Measurements from ENCODE around the gene PHLDA3. TPM values are rescaled to one million over a fixed set of nuclear protein-coding genes. Genes with fewer than 3 reads are reported as not detected.

PHLDA3 gene
- total and polyA plus RNA-seq, 10 donors = 3.6 to 17.4 (median 6.8) TPM

DNA sequence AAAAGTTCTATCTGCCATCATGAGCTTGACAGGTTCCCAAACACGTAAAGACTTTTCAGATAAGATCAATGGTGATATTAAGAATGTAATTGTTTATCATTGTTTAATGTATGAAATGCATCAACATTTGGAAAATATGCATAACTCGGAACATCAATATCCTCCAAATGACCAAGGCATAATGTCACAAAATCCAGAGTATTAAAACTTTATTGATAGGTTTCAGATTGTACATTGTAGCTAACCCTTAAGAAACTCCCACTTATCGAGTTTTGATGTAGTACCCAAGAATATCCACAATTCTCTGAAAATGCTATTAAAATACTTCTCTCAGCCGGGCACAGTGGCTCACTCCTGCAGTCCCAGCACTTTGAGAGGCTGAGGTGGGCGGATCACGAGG lies 35.4 kb downstream of the PHLDA3 start:
- Histone ChIP-seq H3K27ac (no peak overlapping the region), H3K9me3 (no peaks in the 10 kb centered on the region), H3K36me3 (no peaks in the 10 kb centered on the region), H3K27me3 (replicated peaks in 1 of 7) (peaks cover 0 to 45% (median 0%) of the 10 kb centered on the region in 7 donors), H3K4me1 (peaks cover 0 to 9% (median 0%) of the 10 kb centered on the region in 6 donors), H3K4me3 (no peak overlapping the region)
- TF ChIP-seq POLR2A (IDR thresholded peaks at IDR 0.05) = no peak
- TF ChIP-seq, protein P1, sequence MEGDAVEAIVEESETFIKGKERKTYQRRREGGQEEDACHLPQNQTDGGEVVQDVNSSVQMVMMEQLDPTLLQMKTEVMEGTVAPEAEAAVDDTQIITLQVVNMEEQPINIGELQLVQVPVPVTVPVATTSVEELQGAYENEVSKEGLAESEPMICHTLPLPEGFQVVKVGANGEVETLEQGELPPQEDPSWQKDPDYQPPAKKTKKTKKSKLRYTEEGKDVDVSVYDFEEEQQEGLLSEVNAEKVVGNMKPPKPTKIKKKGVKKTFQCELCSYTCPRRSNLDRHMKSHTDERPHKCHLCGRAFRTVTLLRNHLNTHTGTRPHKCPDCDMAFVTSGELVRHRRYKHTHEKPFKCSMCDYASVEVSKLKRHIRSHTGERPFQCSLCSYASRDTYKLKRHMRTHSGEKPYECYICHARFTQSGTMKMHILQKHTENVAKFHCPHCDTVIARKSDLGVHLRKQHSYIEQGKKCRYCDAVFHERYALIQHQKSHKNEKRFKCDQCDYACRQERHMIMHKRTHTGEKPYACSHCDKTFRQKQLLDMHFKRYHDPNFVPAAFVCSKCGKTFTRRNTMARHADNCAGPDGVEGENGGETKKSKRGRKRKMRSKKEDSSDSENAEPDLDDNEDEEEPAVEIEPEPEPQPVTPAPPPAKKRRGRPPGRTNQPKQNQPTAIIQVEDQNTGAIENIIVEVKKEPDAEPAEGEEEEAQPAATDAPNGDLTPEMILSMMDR (IDR thresholded peaks at IDR 0.05 in 8 of 11, conservative IDR thresholded peaks at IDR 0.05 in 3 of 11) = no peak
- TF ChIP-seq POLR2AphosphoS5 (IDR thresholded peaks at IDR 0.05) = no peak
- 82 to 88% (median 86%) methylated on average over 6 of the region's 6 CpGs for WGBS, 5 donors
- intact Hi-C loops (cut with DNase I; ENCODE audit: low total_unique reads) = no loop called here
- DNase-seq = no peak

DNA sequence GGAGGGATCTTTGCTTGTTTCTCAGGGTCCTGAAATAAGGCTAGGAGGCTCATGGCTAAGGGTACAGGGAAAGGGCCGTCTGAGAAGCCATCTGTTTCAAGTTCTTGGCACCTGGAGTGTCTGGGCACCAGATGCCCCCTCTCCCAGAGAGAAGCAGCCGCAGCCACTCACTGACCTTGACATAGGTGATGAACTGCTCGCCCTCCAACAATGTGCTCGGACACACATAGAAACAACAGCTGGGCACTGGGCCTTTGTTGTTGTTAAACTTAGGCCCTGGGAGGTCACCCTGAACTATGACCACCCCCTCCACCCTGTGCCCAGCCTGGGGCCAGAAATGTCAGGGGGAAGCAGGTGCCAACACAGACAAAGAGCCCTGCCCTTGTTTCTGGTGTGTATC lies 38.2 kb downstream of the PHLDA3 start:
- no peak overlapping the region for H3K4me3 ChIP-seq
- no peaks in the 10 kb centered on the region for H3K36me3 ChIP-seq
- H3K4me1 ChIP-seq = peaks cover 0 to 4% (median 0%) of the 10 kb centered on the region in 6 donors
- intact Hi-C loops (cut with DNase I; ENCODE audit: low total_unique reads) = no loop called here
- TF ChIP-seq POLR2AphosphoS5 (IDR thresholded peaks at IDR 0.05) = no peak
- TF ChIP-seq POLR2A (IDR thresholded peaks at IDR 0.05) = no peak
- TF ChIP-seq, protein P1 (IDR thresholded peaks at IDR 0.05 in 8 of 11, conservative IDR thresholded peaks at IDR 0.05 in 3 of 11) = no peak
- no peaks in the 10 kb centered on the region for H3K9me3 ChIP-seq
- 44 to 86% (median 77%) methylated on average over 1 to 4 of the region's 4 CpGs for WGBS, 5 donors
- no peak overlapping the region for H3K27ac ChIP-seq
- H3K27me3 ChIP-seq (replicated peaks in 1 of 7) = peaks cover 0 to 32% (median 0%) of the 10 kb centered on the region in 7 donors
- DNase-seq = no peak

DNA sequence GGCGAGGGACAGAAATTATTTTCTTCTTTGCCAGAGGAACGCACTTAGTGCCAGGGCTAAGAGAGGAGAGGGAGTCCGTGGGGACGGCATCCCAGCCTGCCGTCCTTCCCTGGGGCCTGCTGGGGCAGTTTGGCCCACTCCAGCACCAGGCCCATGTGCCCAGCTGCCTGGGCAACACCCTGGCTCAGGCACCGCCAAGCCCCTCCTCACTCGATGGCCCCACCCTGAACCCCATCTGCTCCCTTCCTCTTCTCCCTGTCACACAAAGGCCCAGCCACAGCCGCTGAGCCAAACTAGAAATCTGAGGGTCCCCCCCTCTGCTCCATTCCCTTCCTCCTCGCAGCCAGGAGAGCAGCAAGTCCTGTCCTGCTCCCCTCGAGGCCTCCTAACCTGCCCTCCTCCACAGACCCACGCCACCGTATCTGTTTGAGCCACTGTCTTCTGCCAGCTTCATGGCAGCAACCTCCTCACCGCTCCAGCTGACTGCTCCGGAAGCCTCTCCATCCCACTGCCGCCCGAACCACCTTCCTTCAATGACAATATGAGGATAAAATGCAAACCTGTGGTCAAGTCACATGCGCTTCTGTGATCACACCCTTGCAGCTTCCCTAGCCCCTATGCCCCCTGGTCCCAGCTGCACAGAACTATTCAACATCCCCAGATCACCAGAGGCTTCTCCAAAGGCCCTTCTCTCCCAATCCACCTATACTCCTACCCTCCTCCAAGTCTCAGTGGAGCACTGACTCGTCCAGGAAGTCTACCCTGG lies 39.1 kb downstream of the PHLDA3 start:
- Histone ChIP-seq H3K9me3 (no peaks in the 10 kb centered on the region), H3K36me3 (no peaks in the 10 kb centered on the region), H3K4me3 (no peak overlapping the region), H3K27me3 (replicated peaks in 1 of 7) (peaks cover 0 to 26% (median 0%) of the 10 kb centered on the region in 7 donors), H3K4me1 (no peaks in the 10 kb centered on the region), H3K27ac (no peak overlapping the region)
- TF ChIP-seq, protein P1 (IDR thresholded peaks at IDR 0.05 in 8 of 11, conservative IDR thresholded peaks at IDR 0.05 in 3 of 11) = no peak
- DNase-seq = no peak
- intact Hi-C loops (cut with DNase I; ENCODE audit: low total_unique reads) = no loop called here
- WGBS, 5 donors = 81 to 92% (median 87%) methylated on average over 18 of the region's 18 CpGs

DNA sequence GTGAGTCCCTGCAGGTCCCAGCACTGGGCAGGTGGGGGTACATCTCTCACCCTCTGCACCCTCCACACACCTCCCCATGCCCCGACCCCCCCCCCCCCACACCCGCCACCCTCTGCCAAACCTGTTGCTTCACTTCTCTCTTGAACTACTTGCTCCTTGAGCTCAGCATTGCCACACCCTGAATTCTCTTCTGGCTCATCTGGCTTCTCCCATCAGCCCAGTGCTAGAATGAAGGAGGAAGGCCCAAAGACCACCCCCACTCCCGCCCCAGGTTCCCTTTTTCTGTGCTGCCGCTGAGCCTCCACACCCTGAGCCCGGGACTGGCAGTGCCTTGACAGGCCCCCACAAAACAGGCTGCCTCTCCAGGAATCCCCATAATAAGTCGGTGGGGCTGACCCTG lies 41.0 kb downstream of the PHLDA3 start:
- Histone ChIP-seq H3K9me3 (no peaks in the 10 kb centered on the region), H3K4me3 (no peak overlapping the region), H3K27ac (no peak overlapping the region), H3K36me3 (no peaks in the 10 kb centered on the region), H3K27me3 (replicated peaks in 1 of 7) (peaks cover 0 to 13% (median 0%) of the 10 kb centered on the region in 7 donors), H3K4me1 (no peaks in the 10 kb centered on the region)
- no peak for TF ChIP-seq POLR2A (IDR thresholded peaks at IDR 0.05)
- TF ChIP-seq POLR2AphosphoS5 (IDR thresholded peaks at IDR 0.05) = no peak
- TF ChIP-seq, protein P1 (IDR thresholded peaks at IDR 0.05 in 8 of 11, conservative IDR thresholded peaks at IDR 0.05 in 3 of 11) = no peak
- no peak for DNase-seq
- WGBS, 5 donors = 39 to 75% (median 60%) methylated on average over 3 to 6 of the region's 6 CpGs
- intact Hi-C loops (cut with DNase I; ENCODE audit: low total_unique reads) = no loop called here
